ENCODE data around the gene FAM3D.
"Not testable (repeated sequence)": the region's sequence is repeated elsewhere in the genome, so short reads cannot be mapped to it uniquely, and the experiment has no call there.

- not testable (repeated sequence) for TF ChIP-seq CTCF, POLR2A (IDR thresholded peaks at IDR 0.05)
These were observed 11.8 kb upstream of the FAM3D start for GRCh38 chr3:58678177-58678970.

Measured in adrenal gland (tissue), 5 donors.